Measurements from ENCODE around the gene TXNDC17. TPM values are rescaled to one million over a fixed set of nuclear protein-coding genes. Genes with fewer than 3 reads are reported as not detected.

The TXNDC17 gene
- total and polyA plus RNA-seq, 7 donors: 27.5 to 159 (median 41.1) TPM

GRCh38 chr17:6642592-6642991, 1.7 kb downstream of the TXNDC17 start:
- intact Hi-C loops (cut with DNase I): loop anchor here (10.0 kb wide), 1 partner anchor 168 kb away; no protein-coding TSS in a partner anchor
- H3K27me3 ChIP-seq (ENCODE audit: insufficient read depth in 3 of 3, low read length in 2 of 3): no peaks in the 10 kb centered on the region
- peaks cover 13% of the 10 kb centered on the region for H3K4me1 ChIP-seq
- TF ChIP-seq, protein P1, sequence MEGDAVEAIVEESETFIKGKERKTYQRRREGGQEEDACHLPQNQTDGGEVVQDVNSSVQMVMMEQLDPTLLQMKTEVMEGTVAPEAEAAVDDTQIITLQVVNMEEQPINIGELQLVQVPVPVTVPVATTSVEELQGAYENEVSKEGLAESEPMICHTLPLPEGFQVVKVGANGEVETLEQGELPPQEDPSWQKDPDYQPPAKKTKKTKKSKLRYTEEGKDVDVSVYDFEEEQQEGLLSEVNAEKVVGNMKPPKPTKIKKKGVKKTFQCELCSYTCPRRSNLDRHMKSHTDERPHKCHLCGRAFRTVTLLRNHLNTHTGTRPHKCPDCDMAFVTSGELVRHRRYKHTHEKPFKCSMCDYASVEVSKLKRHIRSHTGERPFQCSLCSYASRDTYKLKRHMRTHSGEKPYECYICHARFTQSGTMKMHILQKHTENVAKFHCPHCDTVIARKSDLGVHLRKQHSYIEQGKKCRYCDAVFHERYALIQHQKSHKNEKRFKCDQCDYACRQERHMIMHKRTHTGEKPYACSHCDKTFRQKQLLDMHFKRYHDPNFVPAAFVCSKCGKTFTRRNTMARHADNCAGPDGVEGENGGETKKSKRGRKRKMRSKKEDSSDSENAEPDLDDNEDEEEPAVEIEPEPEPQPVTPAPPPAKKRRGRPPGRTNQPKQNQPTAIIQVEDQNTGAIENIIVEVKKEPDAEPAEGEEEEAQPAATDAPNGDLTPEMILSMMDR (IDR thresholded peaks at IDR 0.05): no peak
- 53 to 66% (median 63%) methylated on average over 2 of the region's 2 CpGs for WGBS, 3 donors
- peaks cover 5 to 53% of the 10 kb centered on the region in 2 donors for H3K36me3 ChIP-seq (ENCODE audit: insufficient read depth in 1 of 2, low read depth in 1 of 2)
- no peaks in the 10 kb centered on the region for H3K9me3 ChIP-seq
- no peak overlapping the region for H3K27ac ChIP-seq
- DNase-seq: no peak
- no peak overlapping the region for H3K4me3 ChIP-seq
- ATAC-seq: no peak

GRCh38 chr17:6643451-6644125, 2.7 kb downstream of the TXNDC17 start:
- TF ChIP-seq, protein P1 (IDR thresholded peaks at IDR 0.05): no peak
- H3K4me1 ChIP-seq: peaks cover 13% of the 10 kb centered on the region
- H3K4me3 ChIP-seq: no peak overlapping the region
- H3K36me3 ChIP-seq (ENCODE audit: insufficient read depth in 1 of 2, low read depth in 1 of 2): peaks cover 5 to 63% of the 10 kb centered on the region in 2 donors
- H3K9me3 ChIP-seq: no peaks in the 10 kb centered on the region
- 57 to 63% (median 62%) methylated on average over 5 of the region's 5 CpGs for WGBS, 3 donors
- H3K27ac ChIP-seq: peak overlapping the region; percentile 0
- ATAC-seq: no peak
- intact Hi-C loops (cut with DNase I): loop anchor here (10.0 kb wide), 1 partner anchor 169 kb away; no protein-coding TSS in a partner anchor
- no peaks in the 10 kb centered on the region for H3K27me3 ChIP-seq (ENCODE audit: insufficient read depth in 3 of 3, low read length in 2 of 3)
- no peak for DNase-seq

GRCh38 chr17:6648181-6648580, 7.3 kb downstream of the TXNDC17 start:
- TF ChIP-seq, protein P1 (IDR thresholded peaks at IDR 0.05): no peak
- Histone ChIP-seq H3K9me3 (no peaks in the 10 kb centered on the region), H3K27me3 (ENCODE audit: insufficient read depth in 3 of 3, low read length in 2 of 3) (no peaks in the 10 kb centered on the region), H3K36me3 (ENCODE audit: insufficient read depth in 1 of 2, low read depth in 1 of 2) (peaks cover 5 to 71% of the 10 kb centered on the region in 2 donors), H3K4me3 (no peak overlapping the region), H3K27ac (no peak overlapping the region), H3K4me1 (peaks cover 24% of the 10 kb centered on the region)
- ATAC-seq: no peak
- DNase-seq: no peak
- intact Hi-C loops (cut with DNase I): loop anchor here (10.0 kb wide), 1 partner anchor 173 kb away; no protein-coding TSS in a partner anchor

DNA sequence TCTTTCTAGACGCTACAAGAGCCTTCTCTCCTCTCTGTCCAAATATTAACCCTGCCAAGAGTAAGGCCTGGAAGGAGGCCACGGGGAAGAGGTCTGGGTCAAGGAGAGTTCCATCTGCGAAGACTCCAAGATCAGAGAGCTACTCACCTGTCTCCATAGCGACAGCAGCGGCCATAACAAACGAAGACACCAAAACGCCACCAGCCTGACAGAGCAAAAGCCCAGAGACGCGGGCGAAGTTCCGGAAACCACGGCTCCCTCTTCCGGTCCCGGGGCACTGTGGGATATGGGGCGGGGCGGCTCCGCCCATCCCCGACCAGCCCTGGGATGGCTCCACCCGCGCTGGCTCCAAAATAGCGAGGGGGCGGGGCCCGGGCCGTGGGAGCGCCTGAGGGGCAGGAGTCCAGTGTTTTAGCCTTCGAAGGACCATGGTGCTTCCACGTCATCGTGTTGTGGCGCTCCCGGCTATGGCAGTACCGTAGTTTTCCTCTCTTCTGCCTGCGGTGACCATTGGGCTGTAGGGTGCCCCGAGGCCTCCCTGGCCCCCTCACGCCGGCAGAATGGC, 10.6 kb downstream of the TXNDC17 start, which contains the start of the genes C17orf100 and MED31:
TSS of gene C17orf100 (plus strand) at position 409 of the 565 bp plus-strand sequence. CDS start at position 561, 152 bp downstream.
TSS of gene MED31 (minus strand) at position 252 of the 565 bp plus-strand sequence. CDS start at position 175, 77 bp downstream.
- H3K9me3 ChIP-seq: no peaks in the 10 kb centered on the region
- 1 to 2% (median 1%) methylated on average over 27 to 35 of the region's 35 CpGs for WGBS, 3 donors
- intact Hi-C loops (cut with DNase I): loop anchor here in 1 of 2 donors (5.0 kb wide), 1 partner anchor 361 kb away; the partner anchor contains the start of gene RNASEK
- H3K27me3 ChIP-seq (ENCODE audit: insufficient read depth in 3 of 3, low read length in 2 of 3): peaks cover 0 to 7% (median 4%) of the 10 kb centered on the region in 3 donors
- H3K27ac ChIP-seq: peak within 1 kb of the TSS; percentile 87
- TF ChIP-seq, protein P1 (IDR thresholded peaks at IDR 0.05): no peak
- DNase-seq (peak; percentile 96 to 97), ATAC-seq (peak; percentile 98 to 99 (median 99))
- H3K4me1 ChIP-seq: peaks cover 27% of the 10 kb centered on the region
- H3K4me3 ChIP-seq: peak within 1 kb of the TSS; percentile 84
- peaks cover 0 to 38% of the 10 kb centered on the region in 2 donors for H3K36me3 ChIP-seq (ENCODE audit: insufficient read depth in 1 of 2, low read depth in 1 of 2)

Data from psoas muscle (tissue), 8 donors.